Ishikawa (cell line): ENCODE results near the gene HBS1L.

Experiments used
- CEBPB ChIP-seq: IDR thresholded peaks from 2 replicates; pipeline ENCODE4 v1.6.1; 2012
- CREB1 ChIP-seq: IDR thresholded peaks from 2 replicates; pipeline ENCODE4 v1.6.1; 2012; ENCODE audit warnings: low read depth
- EGR1 ChIP-seq: IDR thresholded peaks from 2 replicates; pipeline ENCODE4 v1.6.1; 2012
- EP300 ChIP-seq: IDR thresholded peaks from 2 replicates; pipeline ENCODE4 v1.6.1; 2012; ENCODE audit warnings: borderline replicate concordance
- FOXM1 ChIP-seq: IDR thresholded peaks from 2 replicates; pipeline ENCODE4 v1.6.1; 2012; ENCODE audit warnings: low read depth, borderline replicate concordance
- MAX ChIP-seq: IDR thresholded peaks from 2 replicates; pipeline ENCODE4 v1.6.1; 2012
- NFIC ChIP-seq: IDR thresholded peaks from 2 replicates; pipeline ENCODE4 v1.6.1; 2012
- RAD21 ChIP-seq: IDR thresholded peaks from 2 replicates; pipeline ENCODE4 v1.6.1; 2012; ENCODE audit warnings: low read depth
- REST ChIP-seq: IDR thresholded peaks from 2 replicates; pipeline ENCODE4 v1.6.1; 2012; ENCODE audit warnings: low read depth, mild to moderate bottlenecking
- TAF1 ChIP-seq: IDR thresholded peaks from 2 replicates; pipeline ENCODE4 v1.6.1; 2012; ENCODE audit warnings: low read depth, mild to moderate bottlenecking
- TCF12 ChIP-seq: IDR thresholded peaks from 2 replicates; pipeline ENCODE4 v1.6.1; 2012; ENCODE audit warnings: low read depth
- TEAD4 ChIP-seq: IDR thresholded peaks from 2 replicates; pipeline ENCODE4 v1.6.1; 2012
- USF1 ChIP-seq: IDR thresholded peaks from 2 replicates; pipeline ENCODE4 v1.6.1; 2012
- YY1 ChIP-seq: IDR thresholded peaks from 2 replicates; pipeline ENCODE4 v1.6.1; 2012; ENCODE audit warnings: low read depth
- ZBTB7A ChIP-seq: IDR thresholded peaks from 2 replicates; pipeline ENCODE4 v1.6.1; 2012; ENCODE audit warnings: low read depth

Gene HBS1L

DNA sequence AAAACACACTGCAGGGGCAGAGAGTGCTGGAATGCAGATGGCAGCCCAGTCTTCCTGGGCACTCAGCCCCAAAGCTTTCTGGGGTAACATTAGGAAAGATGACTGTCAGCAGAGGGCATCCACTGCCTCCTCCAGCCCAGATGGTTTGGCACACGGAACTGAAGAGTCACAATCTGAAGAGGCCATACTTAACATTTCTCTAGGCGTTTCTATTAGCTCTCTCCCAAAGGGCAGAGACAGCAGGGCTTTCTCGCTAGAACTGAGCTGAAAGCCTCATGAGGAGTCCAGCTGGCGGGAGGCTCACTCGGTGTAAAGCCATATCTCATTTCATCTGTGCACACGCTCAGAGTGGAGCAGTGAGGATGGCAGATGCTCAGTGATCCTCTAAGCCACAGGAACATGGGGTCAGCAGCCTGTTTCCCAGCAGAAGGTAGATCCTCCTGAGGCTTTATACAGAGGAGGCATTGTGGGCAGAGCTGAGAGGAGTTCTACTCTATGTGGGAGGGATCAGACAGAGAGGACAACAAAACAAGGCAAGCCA is 132.8 kb downstream of the HBS1L start:
- no peak for TF ChIP-seq TCF12
- TF ChIP-seq EP300: no peak
- no peak for TF ChIP-seq CEBPB
- TF ChIP-seq YY1: no peak
- TF ChIP-seq ZBTB7A: no peak
- TF ChIP-seq FOXM1: no peak
- TF ChIP-seq USF1: no peak
- no peak for TF ChIP-seq REST
- no peak for TF ChIP-seq EGR1
- no peak for TF ChIP-seq RAD21
- TF ChIP-seq TEAD4: no peak
- no peak for TF ChIP-seq NFIC
- no peak for TF ChIP-seq CREB1
- TF ChIP-seq TAF1: no peak
- no peak for TF ChIP-seq MAX

GRCh38 chr6:134921276-134921675 is 133.3 kb downstream of the HBS1L start:
- TF ChIP-seq NFIC: no peak
- TF ChIP-seq CREB1: no peak
- TF ChIP-seq TCF12: no peak
- TF ChIP-seq FOXM1: no peak
- no peak for TF ChIP-seq ZBTB7A
- no peak for TF ChIP-seq MAX
- TF ChIP-seq CEBPB: no peak
- no peak for TF ChIP-seq TAF1

DNA sequence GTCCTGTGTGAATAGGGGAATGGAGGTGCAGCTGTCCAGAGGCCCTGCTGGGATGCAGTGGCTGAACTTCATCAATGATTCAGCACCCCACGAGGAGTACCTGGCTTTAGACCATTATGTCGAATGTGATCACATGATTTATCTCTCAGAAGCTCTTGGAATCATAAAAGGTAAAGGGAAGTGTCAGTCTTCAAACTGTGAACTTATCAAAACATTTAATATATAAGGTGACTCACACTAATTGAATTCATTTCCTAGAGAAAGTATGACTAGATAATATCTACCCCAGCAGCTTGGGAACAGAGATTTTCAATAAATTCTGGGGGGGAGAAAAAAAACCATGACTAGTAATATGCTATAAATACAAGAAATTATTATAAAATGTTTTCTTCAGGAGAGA is 134.2 kb downstream of the HBS1L start:
- no peak for TF ChIP-seq EP300
- TF ChIP-seq CREB1: no peak
- no peak for TF ChIP-seq FOXM1
- TF ChIP-seq TAF1: no peak
- TF ChIP-seq RAD21: no peak
- TF ChIP-seq TCF12: no peak

DNA sequence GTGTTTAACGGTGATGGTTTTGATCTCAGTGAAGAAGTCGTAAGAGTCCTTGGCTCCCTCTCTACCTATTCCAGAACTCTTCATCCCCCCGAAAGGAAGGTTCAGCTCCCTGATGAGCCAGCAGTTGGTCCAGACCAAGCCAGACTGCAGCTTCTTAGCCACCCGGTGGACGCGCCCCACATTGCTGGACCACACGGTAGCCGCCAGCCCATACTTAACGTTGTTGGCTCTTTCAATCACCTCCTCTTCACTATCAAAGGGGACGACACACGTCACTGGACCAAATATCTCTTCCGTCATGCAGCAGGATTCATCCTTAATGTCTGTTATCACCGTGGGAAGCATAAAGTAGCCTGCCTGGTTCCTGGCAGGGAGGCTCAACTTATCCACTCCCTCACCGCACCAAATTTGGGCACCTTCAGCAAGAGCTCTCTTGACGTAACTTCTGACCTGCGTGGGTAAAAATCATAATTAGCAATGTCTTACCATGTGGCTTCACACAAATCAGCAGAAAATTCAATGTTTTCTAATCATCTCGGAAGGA is 136.1 kb downstream of the HBS1L start:
- TF ChIP-seq USF1: no peak
- TF ChIP-seq FOXM1: no peak
- no peak for TF ChIP-seq TCF12
- TF ChIP-seq REST: no peak
- TF ChIP-seq EGR1: no peak
- no peak for TF ChIP-seq EP300
- no peak for TF ChIP-seq TAF1
- no peak for TF ChIP-seq CREB1
- TF ChIP-seq TEAD4: no peak
- TF ChIP-seq ZBTB7A: no peak
- TF ChIP-seq MAX: no peak
- no peak for TF ChIP-seq YY1
- TF ChIP-seq NFIC: no peak
- no peak for TF ChIP-seq CEBPB
- no peak for TF ChIP-seq RAD21

GRCh38 chr6:134911547-134911946 is 143.1 kb downstream of the HBS1L start:
- TF ChIP-seq MAX (no peak), YY1 (no peak), ZBTB7A (no peak), EP300 (no peak), CEBPB (no peak)

- no peak for TF ChIP-seq ZBTB7A
- TF ChIP-seq YY1: no peak
- TF ChIP-seq TEAD4: no peak
- TF ChIP-seq REST: no peak
- TF ChIP-seq RAD21: no peak
- no peak for TF ChIP-seq TAF1
- TF ChIP-seq USF1: no peak
- TF ChIP-seq EP300: no peak
- no peak for TF ChIP-seq NFIC
- TF ChIP-seq FOXM1: no peak
- no peak for TF ChIP-seq EGR1
- no peak for TF ChIP-seq CREB1
These were observed 144.1 kb downstream of the HBS1L start for GRCh38 chr6:134910593-134910935.
